GM19043 (cell line): ENCODE measurements around the gene NQO1.
"Not testable (repeated sequence)": the region's sequence is repeated elsewhere in the genome, so short reads cannot be mapped to it uniquely, and the experiment has no call there.

Experiments used
- ATAC-seq: cut with Tn5 transposase; IDR thresholded peaks from one replicate; pipeline ENCODE4 v1.9.1; 2021; ENCODE audit warnings: low read depth; ENCODE audit not compliant: unreplicated experiment

NQO1 gene

DNA sequence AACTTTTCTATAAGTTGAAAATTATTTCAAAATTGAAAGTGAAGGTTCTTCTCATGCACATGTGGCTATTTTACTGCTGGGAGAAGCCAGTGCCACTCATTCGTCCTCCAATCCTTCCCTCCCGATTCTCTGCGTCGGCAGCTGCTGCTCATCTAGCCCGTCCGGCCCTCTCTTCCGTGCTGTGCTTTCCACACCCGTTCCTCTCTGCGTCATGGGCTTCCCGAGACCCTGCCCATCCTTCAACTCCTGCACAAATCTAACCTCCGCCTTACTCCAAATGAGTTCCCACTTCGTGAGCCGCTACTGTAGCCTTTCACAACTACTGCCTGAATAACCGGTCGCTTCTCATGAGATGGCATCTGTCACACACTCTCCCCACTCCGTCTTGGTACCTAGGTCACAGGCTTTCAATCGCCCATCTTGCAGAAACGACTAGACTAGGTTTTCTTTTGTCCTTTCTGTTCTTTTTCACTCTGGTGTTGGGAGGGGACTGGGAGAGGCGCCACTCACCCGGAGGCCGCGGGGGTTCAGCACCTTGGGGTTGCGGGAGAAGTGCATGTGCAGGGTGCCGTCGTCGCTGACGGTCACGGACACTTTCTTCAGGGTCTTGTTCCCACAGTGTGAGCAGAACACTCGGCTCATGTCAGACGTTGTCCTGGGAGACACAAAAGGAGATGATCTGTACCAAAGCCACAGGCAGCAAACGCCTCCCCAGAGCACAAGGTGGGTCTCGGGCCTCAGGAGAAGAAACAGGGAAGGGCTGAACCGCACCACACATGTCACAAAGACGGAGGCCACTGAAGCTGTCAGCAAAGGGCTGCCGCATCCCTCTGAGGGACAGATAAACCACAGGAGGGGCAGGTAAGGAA lies 18.2 kb upstream of the NQO1 start:
- ATAC-seq, result no peak

DNA sequence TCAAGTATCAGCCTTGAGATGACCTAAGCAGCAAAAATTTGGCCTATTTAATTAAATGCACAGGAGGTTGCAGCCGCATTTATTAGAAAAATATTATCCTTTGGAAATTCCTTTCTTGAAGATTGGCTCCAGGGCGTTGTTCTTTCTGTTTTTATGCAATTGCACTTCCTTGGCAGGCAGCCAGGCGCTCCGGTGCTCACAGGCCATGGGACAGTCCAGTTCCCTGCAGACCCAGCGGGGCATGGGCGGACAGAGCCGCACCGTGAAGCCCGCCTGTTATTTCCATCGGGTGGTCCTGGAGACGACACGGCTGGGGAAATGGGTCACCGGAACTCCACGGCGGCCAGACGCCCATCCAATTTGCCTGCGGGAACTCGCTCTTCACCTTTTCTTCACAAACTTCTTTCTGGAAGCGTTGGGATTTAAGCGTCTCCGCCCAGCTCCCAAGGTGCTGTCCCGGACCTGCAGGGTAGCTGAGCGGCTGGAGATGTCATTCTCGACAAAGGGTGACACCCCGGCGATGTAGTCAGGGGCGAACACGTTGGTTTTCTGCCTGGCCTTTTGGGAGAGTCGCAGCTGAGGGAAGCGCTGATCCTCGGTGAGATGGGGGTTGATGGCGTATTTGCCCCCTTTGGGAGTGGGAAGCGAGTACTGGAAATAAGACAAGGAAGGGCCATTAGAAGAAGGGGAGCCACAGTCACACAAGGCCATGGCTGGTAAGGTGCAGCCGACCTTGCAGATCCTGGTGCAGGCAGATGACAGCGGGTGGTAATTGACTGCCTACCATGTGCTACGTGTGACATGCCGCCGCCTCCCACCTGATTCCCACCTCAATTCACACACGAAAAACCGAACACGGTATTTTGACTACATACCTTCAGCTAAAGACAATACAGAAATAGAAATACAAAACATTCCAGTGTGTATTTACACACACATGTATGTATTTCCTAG lies 15.9 kb upstream of the NQO1 start:
- ATAC-seq, result no peak

DNA sequence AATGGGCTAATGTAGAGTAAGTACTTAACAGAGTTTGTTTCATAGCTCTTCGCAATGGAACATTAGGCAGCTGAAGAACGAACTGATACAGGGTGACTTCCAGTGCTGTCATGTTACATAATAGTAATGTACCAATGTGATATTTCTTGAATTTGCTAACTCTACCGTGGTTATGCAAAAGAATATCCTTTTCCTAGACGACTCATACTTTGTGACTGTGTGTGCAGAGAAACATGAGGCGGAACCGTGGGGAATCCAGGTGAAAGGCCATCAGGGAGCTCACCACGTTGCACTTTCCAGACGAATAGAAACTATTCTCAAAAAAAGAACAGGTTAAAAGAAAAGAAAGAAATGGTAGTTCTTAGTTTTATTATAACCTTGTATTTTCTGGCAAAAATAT lies 15.2 kb upstream of the NQO1 start:
- ATAC-seq, result no peak

DNA sequence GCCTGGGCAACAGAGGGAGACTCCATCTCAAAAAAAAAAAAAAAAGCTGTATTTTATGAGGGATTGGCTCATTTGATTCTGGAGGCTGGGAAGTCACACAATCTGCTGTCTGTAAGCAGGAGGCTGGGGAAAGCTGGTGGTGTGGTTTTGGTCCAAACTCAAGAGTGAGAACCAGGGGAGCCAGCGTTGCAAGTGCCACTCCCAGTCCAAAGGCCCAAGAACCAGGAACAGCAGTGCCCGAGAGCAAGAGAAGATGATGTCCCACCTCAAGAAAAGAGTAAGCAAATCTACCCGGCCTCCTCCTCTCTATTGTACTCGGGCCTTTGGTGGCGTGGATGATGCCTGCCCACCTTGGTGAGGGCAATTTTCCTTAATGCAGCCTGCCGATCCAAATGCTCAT lies 5.7 kb upstream of the NQO1 start:
- no peak for ATAC-seq

DNA sequence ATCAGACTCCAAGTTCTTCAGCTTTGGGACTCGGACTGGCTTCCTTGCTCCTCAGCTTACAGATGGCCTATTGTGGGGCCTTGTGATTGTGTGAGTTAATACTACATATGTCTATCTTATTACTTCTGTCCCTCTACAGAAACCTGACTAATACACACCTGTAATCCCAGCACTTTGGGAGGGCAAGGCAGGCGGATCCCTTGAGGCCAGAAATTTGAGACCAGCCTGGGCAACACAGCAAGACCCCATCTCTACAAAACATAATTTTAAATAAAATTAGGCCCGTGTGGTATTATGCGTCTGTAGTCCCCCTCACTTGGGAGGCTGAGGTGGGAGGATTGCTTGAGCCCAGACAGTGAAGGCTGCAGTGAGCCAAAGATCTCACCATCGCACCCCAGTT lies 4.9 kb upstream of the NQO1 start:
- not testable (repeated sequence) for ATAC-seq

DNA sequence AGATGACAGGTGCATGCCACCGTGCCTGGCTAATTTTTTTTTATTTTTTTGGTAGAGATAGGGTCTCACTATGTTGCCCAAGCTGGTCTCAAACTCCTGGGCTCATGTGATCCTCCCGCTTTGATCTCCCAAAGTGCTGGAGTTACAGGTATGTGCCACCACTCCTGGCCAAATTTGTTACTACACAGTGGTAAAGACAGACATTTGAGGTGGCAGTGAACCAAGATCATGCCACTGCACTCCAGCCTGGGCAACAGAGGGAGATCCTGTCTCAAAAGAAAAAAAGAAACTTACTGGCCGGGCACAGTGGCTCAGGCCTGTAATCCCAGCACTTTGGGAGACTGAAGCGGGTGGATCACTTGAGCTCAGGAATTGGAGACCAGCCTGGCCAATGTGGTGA lies 2.7 kb upstream of the NQO1 start:
- not testable (repeated sequence) for ATAC-seq

DNA sequence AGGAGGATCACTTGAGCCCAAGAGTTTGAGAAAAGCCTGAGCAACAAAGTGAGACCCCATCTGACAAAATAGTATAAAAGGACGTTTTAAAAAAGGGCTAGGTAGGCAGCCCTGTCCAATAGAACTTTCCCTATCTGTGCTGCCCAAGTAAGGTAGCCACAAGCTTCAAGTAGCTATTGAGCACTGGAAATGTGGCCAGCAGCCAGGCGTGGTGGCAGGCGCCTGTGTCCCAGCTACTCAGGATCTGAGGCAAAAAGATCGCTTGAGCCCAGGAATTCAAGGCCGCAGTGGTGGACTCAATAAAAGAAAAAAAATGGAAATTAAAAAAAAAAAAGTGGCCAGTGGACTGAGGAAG lies 1.5 kb upstream of the NQO1 start:
- no peak for ATAC-seq

DNA sequence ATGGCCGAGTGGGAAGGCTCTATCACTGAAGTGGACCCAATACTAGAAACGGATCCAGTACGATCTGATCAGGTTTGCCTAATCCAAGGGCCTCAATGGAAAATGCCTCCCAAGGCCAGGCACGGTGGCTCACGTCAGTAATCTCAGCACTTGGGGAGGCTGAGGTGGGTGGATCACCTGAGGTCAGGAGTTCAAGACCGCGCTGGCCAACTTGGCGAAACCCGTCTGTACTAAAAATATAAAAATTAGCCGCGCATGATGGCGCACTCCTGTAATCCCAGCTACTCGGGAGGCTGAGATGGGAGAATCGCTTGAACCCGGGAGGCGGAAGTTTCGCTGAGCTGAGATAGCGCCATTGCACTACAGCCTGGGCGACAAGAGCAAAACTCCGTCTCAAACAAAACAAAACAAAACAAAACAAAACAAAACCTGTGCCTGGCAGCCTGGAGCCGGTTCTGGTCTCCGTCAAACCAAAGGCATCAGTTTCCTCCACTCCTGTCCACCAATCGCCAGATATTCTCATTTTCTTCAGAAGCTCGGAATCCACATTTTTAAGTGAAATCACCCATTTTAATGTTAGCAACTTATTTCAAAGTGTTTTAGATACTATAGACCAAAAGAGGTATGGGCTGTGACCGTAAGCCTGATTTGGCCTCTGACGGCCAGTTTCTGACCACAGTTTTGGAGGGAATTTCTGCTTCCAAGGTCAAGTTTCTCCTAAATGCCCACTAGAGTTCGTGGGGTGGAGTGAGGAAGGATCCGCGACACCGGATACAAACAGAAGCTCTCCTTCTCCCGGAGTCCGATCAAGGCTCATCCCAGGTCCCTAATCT lies 664 bp downstream of the NQO1 start:
- no peak for ATAC-seq

DNA sequence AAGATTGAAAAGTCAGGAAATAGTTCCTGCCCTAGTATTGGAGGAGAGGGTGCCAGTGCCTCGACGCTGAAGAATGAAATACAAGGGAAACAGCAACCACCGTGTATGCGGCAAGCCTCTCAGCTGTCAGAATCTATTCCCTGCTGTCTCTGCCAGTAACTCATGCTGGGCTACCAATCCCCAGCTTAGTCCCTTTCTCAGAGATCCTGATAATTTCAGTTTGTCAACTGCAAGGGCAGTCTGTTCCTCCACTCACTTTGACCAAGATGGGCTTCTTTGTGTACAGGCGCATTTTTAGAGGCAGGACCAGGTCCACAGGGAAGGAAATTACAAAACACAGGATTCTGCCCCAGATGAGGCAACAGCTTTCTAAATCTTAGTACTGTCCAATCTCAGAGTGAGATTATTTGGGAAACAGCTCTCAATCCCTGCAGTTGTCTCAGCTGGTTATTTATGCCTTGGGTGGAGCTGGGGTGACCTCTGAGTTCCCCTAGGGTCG lies 1.3 kb downstream of the NQO1 start:
- ATAC-seq, result no peak

DNA sequence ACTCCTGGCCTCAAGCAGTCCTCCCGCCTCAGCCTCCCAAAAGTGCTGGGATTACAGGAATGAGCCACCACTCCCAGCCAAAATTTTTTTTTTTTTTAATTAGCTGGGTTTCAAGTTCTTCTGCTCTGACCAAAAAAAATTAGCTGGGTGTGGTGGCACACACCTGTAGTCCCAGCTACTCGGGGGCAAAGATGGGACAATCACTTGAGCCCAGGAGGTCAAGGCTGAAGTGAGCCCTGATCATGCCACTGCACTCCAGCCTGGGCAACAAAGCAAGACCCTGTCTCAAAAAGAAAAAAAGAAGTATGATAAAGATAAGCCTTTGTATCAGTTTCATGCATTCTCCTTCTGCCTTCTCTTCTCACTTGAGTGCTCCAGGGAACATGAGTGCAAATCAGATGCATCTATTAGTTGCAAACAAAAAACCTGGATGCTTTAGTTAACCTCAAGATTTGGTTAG lies 1.9 kb downstream of the NQO1 start:
- no peak for ATAC-seq

DNA sequence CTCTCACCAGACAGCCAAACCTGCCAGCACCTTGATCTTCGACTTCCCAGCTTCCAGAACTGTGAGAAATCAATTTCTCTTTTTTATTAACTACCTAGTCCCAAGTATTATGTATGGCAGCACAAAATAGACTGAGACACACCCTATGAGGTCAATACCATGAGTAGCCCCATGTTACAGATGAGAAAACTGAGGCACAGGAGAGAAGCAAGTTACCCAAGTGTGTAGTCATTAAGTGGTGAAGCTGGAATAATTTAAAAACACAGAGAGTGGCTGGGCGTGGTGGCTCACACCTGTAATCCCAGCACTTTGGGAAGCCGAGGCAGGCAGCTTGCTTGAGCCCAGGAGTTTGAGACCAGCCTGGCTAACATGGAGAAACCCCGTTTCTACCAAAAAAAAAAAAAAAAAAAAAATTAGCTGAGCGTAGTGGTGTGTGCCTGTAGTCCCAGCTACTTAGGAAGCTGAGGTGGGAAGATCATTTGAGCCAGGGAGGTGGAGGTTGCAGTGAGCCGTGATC lies 4.9 kb downstream of the NQO1 start:
- no peak for ATAC-seq

DNA sequence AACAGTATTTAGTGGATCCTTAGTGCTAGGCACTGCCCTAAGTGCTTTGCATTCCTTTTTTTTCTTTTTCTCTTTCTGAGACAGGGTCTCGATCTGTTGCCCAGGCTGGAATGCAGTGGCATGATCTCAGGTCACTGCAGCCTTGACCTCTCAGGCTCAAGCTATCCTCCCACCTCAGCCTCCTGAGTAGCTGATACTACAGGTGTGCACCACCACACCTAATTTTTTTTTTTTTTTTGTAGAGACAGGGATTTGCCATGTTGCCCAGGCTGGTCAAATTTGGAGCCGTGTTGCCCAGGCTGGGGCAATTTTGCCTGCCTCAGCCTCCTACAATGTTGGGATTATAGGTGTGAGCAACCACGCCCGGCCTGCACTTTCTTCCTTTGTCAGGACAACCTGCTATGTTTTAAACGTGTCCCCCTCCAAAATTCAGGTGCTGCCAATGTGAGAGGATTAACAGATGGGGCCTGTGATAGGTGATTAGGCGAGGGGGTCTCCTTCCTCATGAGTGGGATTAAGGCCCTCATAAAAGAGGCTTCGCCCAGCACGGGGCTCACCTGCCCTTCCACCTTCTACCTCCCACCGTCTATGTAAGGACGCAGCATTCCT lies 5.4 kb downstream of the NQO1 start:
- no peak for ATAC-seq

DNA sequence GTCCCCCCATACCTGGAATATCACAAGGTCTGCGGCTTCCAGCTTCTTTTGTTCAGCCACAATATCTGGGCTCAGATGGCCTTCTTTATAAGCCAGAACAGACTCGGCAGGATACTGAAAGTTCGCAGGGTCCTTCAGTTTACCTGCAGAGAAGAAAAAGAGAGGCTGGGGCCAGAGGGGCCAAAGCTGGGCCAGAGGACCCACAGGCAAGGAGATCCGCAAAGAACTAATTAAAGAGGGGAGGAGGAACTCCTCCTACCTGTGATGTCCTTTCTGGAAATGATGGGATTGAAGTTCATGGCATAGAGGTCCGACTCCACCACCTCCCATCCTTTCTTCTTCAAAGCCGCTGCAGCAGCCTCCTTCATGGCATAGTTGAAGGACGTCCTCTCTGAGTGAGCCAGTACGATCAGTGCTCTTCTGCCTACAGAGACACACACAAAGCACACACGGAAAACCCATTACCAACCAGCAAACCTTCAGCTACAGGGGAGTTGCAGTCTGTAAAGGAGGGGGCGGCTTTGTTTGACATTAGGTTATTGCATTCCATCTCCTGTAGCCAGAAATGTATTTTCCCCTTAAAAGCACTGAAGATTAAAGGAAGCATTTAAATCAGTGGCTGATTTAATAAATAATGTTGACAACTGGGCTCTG lies 8.1 kb downstream of the NQO1 start:
- ATAC-seq, result no peak

DNA sequence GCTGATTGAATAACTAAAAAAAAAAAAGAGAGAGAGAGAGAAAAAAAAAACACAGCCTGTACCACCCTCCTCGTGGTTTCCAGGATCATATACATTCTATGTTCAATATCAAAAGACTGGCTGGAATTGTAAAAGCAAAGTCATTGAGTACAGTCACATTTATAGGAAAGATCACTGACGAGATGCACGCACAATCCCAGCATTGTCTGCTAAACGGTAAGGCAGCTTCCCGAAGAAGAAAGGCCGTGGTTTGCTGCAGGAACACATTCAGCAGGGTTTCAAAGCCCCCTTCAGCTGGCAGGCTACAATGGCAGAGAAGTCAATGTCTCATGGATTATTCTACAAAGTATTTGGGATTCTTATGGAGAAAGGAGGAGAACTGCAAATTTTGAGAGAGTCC lies 9.3 kb downstream of the NQO1 start:
- no peak for ATAC-seq

DNA sequence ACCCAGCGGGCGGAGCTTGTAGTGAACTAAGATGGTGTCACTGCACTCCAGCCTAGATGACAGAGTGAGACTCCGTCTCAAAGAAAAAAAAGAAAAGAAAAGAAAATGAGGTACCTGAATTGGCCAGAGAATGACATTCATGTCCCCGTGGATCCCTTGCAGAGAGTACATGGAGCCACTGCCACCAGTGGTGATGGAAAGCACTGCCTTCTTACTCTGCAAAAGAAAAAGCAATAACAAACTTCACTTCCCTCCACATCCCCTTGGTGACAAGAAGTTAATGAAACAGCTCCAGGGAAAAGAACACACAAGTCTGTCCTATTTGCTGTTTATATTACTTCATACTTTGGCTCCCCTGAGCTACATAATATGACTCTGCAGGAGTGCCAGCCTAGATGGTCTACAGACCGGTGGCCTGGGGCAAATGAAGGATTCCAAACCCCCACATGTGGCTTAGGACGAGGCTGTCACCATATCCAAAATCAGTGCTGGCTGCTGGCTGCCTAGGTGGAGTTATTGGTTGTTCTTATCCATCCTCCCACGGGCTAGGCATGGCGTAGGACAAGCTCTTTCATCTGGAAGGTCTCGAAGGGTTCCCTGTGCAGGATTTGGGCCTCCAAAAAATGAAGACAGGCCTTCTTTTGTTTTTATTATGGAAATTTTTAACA lies 13.3 kb downstream of the NQO1 start:
- no peak for ATAC-seq

DNA sequence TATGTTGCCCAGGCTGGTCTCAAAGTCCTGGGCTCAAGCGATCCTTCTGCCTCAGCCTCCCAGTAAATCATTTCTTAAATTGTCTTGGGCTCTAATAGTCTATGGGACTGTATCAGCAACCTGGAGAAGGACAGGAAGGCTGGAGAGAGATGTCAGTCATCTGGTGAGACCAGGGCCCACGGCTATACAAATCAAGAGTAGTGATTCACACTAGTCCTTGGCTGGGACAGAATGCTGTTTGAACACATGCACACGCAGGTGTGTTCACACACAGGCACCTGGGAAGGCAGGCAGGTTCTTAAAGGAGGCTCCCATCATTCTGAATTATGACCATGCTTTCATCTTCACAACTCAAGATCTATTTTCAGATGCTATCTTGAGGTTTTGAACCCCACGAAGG lies 14.1 kb downstream of the NQO1 start:
- no peak for ATAC-seq

DNA sequence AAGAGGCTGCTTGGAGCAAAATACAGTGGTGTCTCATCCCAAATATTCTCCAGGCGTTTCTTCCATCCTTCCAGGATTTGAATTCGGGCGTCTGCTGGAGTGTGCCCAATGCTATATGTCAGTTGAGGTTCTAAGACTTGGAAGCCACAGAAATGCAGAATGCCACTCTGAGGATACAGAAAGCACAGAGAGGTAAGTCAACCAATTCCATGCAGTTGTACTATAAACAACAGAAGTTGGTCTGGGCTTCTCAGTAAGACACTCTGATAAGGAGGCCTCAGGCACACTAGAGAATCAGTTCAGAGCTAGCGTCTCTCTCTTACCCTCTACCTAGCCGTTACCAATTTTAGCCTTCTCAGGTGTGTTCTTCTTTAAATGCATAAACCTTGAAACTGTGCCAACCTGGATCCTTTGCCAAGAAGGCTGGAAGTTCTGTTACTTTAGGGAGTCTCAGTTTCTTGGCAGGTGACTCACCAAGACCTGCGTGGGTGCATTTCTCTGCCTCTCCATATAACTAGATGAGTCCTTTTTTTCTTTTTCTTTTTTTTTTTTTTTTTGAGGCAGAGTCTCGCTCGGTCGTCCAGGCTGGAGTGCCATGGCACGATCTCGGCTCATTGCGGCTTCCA lies 15.1 kb downstream of the NQO1 start:
- no peak for ATAC-seq

DNA sequence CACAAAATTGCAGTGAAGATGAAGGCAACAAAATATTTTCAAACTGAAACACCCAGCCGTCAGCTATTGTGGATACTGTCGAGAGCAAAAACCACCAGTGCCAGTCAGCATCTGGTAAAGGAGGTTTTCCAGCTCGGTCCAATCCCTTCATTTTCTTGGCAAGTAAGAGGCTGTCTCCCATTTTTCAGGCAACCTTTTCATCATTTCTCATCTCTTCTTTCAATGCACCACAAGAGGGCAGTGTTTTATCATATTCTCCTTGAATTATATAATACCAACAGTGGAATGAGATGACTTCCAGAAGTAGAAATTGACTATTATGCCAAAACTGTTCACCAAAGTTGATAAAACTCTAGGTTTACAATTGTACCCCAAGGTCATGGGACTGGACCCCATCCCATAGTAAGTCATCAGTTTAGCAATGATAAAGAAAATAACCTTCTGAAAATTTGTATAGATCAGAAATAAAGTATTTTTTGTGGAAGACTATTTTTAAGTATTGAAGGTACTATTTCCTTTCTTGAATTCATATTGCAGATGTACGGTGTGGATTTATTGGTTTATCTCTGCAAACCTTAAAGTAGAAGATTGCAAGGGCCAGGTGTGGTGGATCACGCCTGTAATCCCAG lies 16.8 kb downstream of the NQO1 start:
- no peak for ATAC-seq
